GM23338 (cell line): ENCODE data around the gene RTL10.

Source experiments
- CTCF ChIP-seq, 2 experiments: fragments of 200-600 bp in 1 of 2; sonication (generic) in 1 of 2; conservative IDR thresholded peaks; 2 replicates each; pipeline versions ENCODE4 v1.5.1 to v1.6.1; 2016 to 2017; ENCODE audit warnings: antibody characterized with exemption in 2 of 2, low read depth in 2 of 2, mild to moderate bottlenecking in 2 of 2, moderate library complexity in 1 of 2
- EZH2 ChIP-seq: fragments of 200-600 bp; sonication (generic); IDR thresholded peaks from one replicate; pipeline ENCODE4 v1.8.0; 2017; ENCODE audit warnings: antibody characterized with exemption, mild to moderate bottlenecking, low read depth; ENCODE audit not compliant: unreplicated experiment
- POLR2AphosphoS5 ChIP-seq: IDR thresholded peaks from 2 replicates; pipeline ENCODE4 v1.6.1; 2016; ENCODE audit warnings: antibody characterized with exemption, low read depth
- REST ChIP-seq: IDR thresholded peaks from one replicate; pipeline ENCODE4 v1.6.1; 2018; ENCODE audit warnings: antibody characterized with exemption; ENCODE audit not compliant: unreplicated experiment
- STAT1 ChIP-seq: IDR thresholded peaks from one replicate; pipeline ENCODE4 v1.6.1; 2016; ENCODE audit warnings: antibody characterized with exemption; ENCODE audit not compliant: unreplicated experiment

GRCh38 chr22:19867617-19868016 lies 12.9 kb upstream of the RTL10 start:
- TF ChIP-seq CTCF (conservative IDR thresholded peaks at IDR 0.05; ENCODE audit: low read depth in 2 of 2) (no peak), EZH2 (no peak), REST (no peak), STAT1 (no peak), POLR2AphosphoS5 (no peak)
